Gastroesophageal sphincter (tissue), 4 donors: ENCODE results near the gene RCC2. TPM values are rescaled to one million over a fixed set of nuclear protein-coding genes. Genes with fewer than 3 reads are reported as not detected.

Source experiments
- ATAC-seq: fragments of 150-250 bp; one replicate; pipeline ENCODE4 v1.9.1; 2016; ENCODE audit warnings: mild to moderate bottlenecking, moderate library complexity
- H3K27ac ChIP-seq, 4 donors: fragments of 200-600 bp; sonication (generic) in 3 of 4; 1 replicate in 3 of 4; 2 replicates in 1 of 4; pipeline ENCODE4 v1.5.1; 2016 to 2019
- H3K27me3 ChIP-seq: fragments of 200-600 bp; sonication (generic); one replicate; pipeline ENCODE4 v1.5.1; 2019
- H3K36me3 ChIP-seq, 2 donors: fragments of 200-600 bp; sonication (generic); one replicate each; pipeline ENCODE4 v1.5.1; 2019; ENCODE audit warnings: control low read depth in 1 of 2
- H3K4me1 ChIP-seq, 3 donors: fragments of 200-600 bp; sonication (generic); 1 replicate in 2 of 3; 2 replicates in 1 of 3; pipeline ENCODE4 v1.5.1; 2016 to 2019; ENCODE audit warnings: control low read depth in 2 of 3
- H3K4me3 ChIP-seq, 2 donors: fragments of 200-600 bp; sonication (generic); one replicate each; pipeline ENCODE4 v1.5.1; 2019; ENCODE audit warnings: mild to moderate bottlenecking in 1 of 2, moderate library complexity in 1 of 2
- H3K9me3 ChIP-seq, 3 donors: fragments of 200-600 bp; sonication (generic); one replicate each; pipeline ENCODE4 v1.5.1; 2017 to 2019; ENCODE audit warnings: control low read depth in 2 of 3
- EP300 ChIP-seq: sonication (generic); formaldehyde crosslinking; IDR thresholded peaks from one replicate; pipeline ENCODE4 v1.6.1; 2017; ENCODE audit warnings: antibody characterized with exemption, mild to moderate bottlenecking
- POLR2A ChIP-seq, 2 donors: fragments of 450-650 bp; IDR thresholded peaks; one replicate each; pipeline ENCODE4 v1.6.1; 2017; ENCODE audit warnings: antibody characterized with exemption in 2 of 2, mild to moderate bottlenecking in 2 of 2, moderate library complexity in 1 of 2
- POLR2AphosphoS5 ChIP-seq: sonication (generic); formaldehyde crosslinking; IDR thresholded peaks from one replicate; pipeline ENCODE4 v1.6.1; 2017; ENCODE audit warnings: antibody characterized with exemption
- WGBS, 2 donors: methylation state at CpG; one replicate each; pipeline ENCODE4 v1.1.5; 2018; ENCODE audit warnings: low coverage in 1 of 2; 5-methylcytosine and 5-hydroxymethylcytosine counted together
- total RNA-seq, 4 donors: library from RNA; depleted of rRNA; stranded (reverse); fragments of >200 nt; gene quantifications; one replicate each; pipeline ENCODE4 v1.1.0, GENCODE V29; 2016
- TF ChIP-seq, protein P1 (sequence below), 4 experiments: fragments of 200-600 bp in 2 of 4; fragments of 450-650 bp in 2 of 4; sonication (generic) in 1 of 4; IDR thresholded peaks; one replicate each; pipeline ENCODE4 v1.5.1; 2017 to 2019; ENCODE audit warnings: antibody characterized with exemption in 4 of 4, mild to moderate bottlenecking in 2 of 4, moderate library complexity in 2 of 4

RCC2 gene
- total RNA-seq, 4 donors from 2014 or later = 9.5 to 21.3 (median 18.5) TPM

DNA sequence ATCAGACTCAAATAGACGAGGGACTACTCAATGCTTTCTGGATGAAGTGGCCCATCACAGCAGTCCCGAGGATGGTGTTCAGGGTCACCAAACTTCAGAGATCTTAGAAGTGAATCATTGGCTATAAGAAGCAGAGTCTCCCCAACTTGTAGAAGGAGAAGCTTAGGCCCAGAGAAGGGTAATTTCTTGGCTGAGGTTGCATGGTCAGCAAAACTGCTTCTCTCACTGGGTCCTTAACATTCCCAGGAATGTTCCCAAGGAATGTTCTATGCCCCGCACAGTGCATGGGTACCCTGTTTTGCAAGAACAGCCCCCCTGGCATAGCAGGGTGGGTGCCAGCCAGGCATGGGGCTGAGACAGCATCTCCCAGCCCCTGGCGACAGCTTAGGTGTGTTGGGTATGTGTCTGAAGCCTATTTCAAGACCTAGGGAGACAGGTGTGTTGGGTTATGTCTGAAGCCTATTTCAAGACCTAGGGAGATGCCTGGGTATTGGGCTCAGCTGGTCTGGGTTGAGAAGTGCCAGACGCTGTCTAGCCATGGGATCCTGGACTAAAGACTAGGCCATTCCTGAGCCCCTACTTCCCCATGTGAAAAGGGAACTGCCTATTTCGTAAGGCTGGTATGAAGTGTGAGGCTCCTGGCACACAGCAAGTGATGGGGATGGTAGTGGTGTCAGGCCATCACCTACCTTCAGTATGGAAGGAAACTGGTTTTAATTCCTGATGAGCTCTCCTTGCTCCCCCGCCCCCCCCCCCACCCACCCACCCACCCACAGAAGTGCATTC, 41.4 kb downstream of the RCC2 start:
- WGBS, 2 donors = 77 to 80% methylated on average over 2 of the region's 7 CpGs
- no peak for ATAC-seq
- H3K9me3 ChIP-seq = no peaks in the 10 kb centered on the region
- no peaks in the 10 kb centered on the region for H3K4me1 ChIP-seq
- H3K4me3 ChIP-seq = no peak overlapping the region
- H3K36me3 ChIP-seq = no peaks in the 10 kb centered on the region
- H3K27me3 ChIP-seq = peaks cover 6% of the 10 kb centered on the region
- no peak overlapping the region for H3K27ac ChIP-seq
- TF ChIP-seq POLR2A (IDR thresholded peaks at IDR 0.05) = no peak
- TF ChIP-seq, protein P1, sequence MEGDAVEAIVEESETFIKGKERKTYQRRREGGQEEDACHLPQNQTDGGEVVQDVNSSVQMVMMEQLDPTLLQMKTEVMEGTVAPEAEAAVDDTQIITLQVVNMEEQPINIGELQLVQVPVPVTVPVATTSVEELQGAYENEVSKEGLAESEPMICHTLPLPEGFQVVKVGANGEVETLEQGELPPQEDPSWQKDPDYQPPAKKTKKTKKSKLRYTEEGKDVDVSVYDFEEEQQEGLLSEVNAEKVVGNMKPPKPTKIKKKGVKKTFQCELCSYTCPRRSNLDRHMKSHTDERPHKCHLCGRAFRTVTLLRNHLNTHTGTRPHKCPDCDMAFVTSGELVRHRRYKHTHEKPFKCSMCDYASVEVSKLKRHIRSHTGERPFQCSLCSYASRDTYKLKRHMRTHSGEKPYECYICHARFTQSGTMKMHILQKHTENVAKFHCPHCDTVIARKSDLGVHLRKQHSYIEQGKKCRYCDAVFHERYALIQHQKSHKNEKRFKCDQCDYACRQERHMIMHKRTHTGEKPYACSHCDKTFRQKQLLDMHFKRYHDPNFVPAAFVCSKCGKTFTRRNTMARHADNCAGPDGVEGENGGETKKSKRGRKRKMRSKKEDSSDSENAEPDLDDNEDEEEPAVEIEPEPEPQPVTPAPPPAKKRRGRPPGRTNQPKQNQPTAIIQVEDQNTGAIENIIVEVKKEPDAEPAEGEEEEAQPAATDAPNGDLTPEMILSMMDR (IDR thresholded peaks at IDR 0.05) = no peak
- no peak for TF ChIP-seq EP300
- TF ChIP-seq POLR2AphosphoS5 = no peak

DNA sequence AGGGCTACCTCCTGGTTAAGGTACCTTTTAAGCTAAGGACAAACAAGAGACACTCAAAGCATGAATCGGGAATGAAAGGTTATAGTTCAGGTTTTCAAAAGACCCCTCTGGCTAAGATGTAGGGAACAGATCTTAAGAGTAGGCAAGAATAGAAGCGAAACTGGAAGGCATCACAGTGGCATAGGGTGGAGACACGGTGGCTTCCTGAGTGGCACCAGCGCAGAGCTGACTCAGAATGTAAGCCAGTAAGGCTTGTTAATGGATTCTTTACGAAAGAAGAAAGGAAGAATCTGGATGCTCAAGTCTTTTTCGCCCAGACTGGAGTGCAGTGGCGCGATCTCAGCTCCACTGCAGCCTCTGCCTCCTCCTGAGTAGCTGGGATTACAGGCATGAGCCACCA, 46.2 kb downstream of the RCC2 start:
- Histone ChIP-seq H3K27me3 (peaks cover 11% of the 10 kb centered on the region), H3K27ac (no peak overlapping the region), H3K36me3 (no peaks in the 10 kb centered on the region), H3K9me3 (no peaks in the 10 kb centered on the region), H3K4me1 (no peaks in the 10 kb centered on the region), H3K4me3 (no peak overlapping the region)
- TF ChIP-seq EP300 (no peak), POLR2AphosphoS5 (no peak), POLR2A (IDR thresholded peaks at IDR 0.05) (no peak)
- TF ChIP-seq, protein P1 (IDR thresholded peaks at IDR 0.05) = no peak
- no peak for ATAC-seq
- 65 to 69% methylated on average over 5 to 8 of the region's 8 CpGs for WGBS, 2 donors

DNA sequence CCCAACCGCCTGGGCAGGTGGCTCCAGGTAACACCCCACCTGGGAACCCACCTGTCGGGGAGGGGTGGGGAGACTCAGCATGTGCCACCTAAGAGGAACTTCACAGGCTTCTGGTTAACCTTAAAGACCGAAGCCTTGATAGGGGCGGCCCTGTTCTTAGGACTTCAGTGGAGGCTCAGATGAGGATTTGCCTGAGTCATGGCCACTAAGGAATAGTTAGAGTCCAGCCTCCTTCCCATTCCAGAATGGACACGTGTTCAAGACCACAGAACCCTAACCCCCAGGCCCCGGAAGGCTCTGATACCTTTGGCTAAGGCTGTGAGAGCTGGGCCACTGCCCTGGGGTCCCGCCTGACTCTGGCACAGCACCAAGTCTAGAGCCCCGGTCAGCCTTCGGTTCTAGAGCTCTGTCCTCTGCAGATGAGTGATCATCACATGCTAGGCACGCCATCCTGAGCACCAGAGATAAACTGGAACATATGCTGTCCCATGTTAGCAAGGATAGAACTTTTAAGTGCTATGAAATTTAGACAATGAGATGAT, 47.2 kb downstream of the RCC2 start:
- H3K4me3 ChIP-seq = no peak overlapping the region
- H3K4me1 ChIP-seq = no peaks in the 10 kb centered on the region
- H3K27ac ChIP-seq = no peak overlapping the region
- peaks cover 11% of the 10 kb centered on the region for H3K27me3 ChIP-seq
- WGBS, 2 donors = 35 to 81% methylated on average over 3 to 4 of the region's 10 CpGs
- no peaks in the 10 kb centered on the region for H3K9me3 ChIP-seq
- ATAC-seq = no peak
- H3K36me3 ChIP-seq = no peaks in the 10 kb centered on the region
- TF ChIP-seq EP300 (no peak), POLR2AphosphoS5 (no peak), POLR2A (IDR thresholded peaks at IDR 0.05) (no peak)
- TF ChIP-seq, protein P1 (IDR thresholded peaks at IDR 0.05) = no peak

DNA sequence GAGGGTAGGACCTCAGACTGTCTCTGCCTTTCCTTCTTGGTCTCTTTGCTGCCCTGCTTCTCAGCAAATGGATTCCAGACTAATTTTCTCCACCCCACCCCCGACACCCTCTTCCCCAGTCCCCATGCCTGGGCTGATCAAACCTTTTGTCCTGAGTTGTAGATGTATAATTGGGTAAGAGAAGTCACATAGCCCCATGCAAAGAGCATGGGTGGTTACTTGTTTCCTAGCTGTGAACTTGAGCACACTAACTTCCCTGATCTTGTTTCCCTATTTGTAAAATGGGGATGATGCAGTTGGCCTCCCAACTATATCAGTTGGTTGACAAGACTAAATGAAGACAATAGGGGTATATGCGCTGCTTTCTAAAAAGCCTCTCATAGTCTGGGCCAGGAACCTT, 58.3 kb downstream of the RCC2 start:
- ATAC-seq = no peak
- peaks cover 50% of the 10 kb centered on the region for H3K27me3 ChIP-seq
- WGBS, 2 donors = 86 to 90% methylated on average over 1 to 2 of the region's 2 CpGs
- TF ChIP-seq POLR2AphosphoS5 (no peak), POLR2A (IDR thresholded peaks at IDR 0.05) (no peak), EP300 (no peak)
- TF ChIP-seq, protein P1 (IDR thresholded peaks at IDR 0.05) = no peak
- H3K36me3 ChIP-seq = no peaks in the 10 kb centered on the region
- H3K4me3 ChIP-seq = no peak overlapping the region
- H3K27ac ChIP-seq = no peak overlapping the region
- H3K9me3 ChIP-seq = no peaks in the 10 kb centered on the region
- no peaks in the 10 kb centered on the region for H3K4me1 ChIP-seq
